Measurements from ENCODE around the gene PDGFD.

GRCh38 chr11:104089481-104089880 is 74.5 kb downstream of the PDGFD start:
- TF ChIP-seq CTCF (IDR thresholded peaks at IDR 0.05) (no peak), EZH2 (IDR thresholded peaks at IDR 0.05; ENCODE audit: borderline replicate concordance, insufficient read depth, low read depth, low read length, poor library complexity, severe bottlenecking) (no peak)

All from B cell (primary cell).